WERI-Rb-1 (cell line): ENCODE results near the gene TLR2.

Experiments
- DNase-seq: peaks from one replicate; pipeline ENCODE4 v3.0.0-alpha.2; 2020
- H3K27ac ChIP-seq: fragments of 250-450 bp; sonication (Bioruptor Pico); 2 replicates; pipeline ENCODE4 v1.5.1; 2020; ENCODE audit warnings: mild to moderate bottlenecking, moderate library complexity
- H3K27me3 ChIP-seq: fragments of 250-450 bp; sonication (Bioruptor Pico); 2 replicates; pipeline ENCODE4 v1.5.1; 2021; ENCODE audit warnings: mild to moderate bottlenecking, low read depth, moderate library complexity; ENCODE audit not compliant: insufficient read depth, severe bottlenecking
- H3K36me3 ChIP-seq: fragments of 250-450 bp; sonication (Bioruptor Pico); 2 replicates; pipeline ENCODE4 v1.5.1; 2020; ENCODE audit warnings: mild to moderate bottlenecking, moderate library complexity
- H3K4me3 ChIP-seq: 2 replicates; pipeline ENCODE4 v1.5.1; 2011; ENCODE audit warnings: low read depth, mild to moderate bottlenecking, control low read depth, low read length
- H3K9me3 ChIP-seq: fragments of 250-450 bp; sonication (Bioruptor Pico); 2 replicates; pipeline ENCODE4 v1.5.1; 2021; ENCODE audit warnings: mild to moderate bottlenecking, moderate library complexity; ENCODE audit not compliant: severe bottlenecking
- TF ChIP-seq, protein P1 (sequence below): IDR thresholded peaks from 2 replicates; pipeline ENCODE4 v1.5.1; 2011; ENCODE audit warnings: low read depth, mild to moderate bottlenecking, control low read depth, inconsistent platforms, low read length

TLR2 gene

DNA sequence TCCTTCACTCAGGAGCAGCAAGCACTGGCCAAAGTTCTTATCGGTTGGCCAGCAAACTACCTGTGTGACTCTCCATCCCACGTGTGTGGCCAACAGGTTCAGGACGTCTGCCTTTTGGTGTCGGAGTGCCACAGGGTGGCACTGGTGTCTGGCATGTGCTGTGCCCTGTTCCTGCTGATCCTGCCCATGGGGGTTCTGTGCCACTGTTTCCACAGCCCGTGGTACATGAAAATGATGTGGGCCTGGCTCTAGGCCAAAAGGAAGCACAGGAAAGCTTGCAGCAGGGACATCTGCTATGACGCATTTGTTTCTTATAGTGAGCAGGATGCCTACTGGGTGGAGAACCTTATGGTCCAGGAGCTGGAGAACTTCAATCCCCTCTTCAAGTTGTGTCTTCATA, 4.6 kb upstream of the TLR2 start:
- peaks cover 40% of the 10 kb centered on the region for H3K27me3 ChIP-seq
- H3K4me3 ChIP-seq, result no peak overlapping the region
- TF ChIP-seq, protein P1, sequence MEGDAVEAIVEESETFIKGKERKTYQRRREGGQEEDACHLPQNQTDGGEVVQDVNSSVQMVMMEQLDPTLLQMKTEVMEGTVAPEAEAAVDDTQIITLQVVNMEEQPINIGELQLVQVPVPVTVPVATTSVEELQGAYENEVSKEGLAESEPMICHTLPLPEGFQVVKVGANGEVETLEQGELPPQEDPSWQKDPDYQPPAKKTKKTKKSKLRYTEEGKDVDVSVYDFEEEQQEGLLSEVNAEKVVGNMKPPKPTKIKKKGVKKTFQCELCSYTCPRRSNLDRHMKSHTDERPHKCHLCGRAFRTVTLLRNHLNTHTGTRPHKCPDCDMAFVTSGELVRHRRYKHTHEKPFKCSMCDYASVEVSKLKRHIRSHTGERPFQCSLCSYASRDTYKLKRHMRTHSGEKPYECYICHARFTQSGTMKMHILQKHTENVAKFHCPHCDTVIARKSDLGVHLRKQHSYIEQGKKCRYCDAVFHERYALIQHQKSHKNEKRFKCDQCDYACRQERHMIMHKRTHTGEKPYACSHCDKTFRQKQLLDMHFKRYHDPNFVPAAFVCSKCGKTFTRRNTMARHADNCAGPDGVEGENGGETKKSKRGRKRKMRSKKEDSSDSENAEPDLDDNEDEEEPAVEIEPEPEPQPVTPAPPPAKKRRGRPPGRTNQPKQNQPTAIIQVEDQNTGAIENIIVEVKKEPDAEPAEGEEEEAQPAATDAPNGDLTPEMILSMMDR, result no peak
- H3K36me3 ChIP-seq, result no peaks in the 10 kb centered on the region
- H3K27ac ChIP-seq, result no peak overlapping the region
- peaks cover 30% of the 10 kb centered on the region for H3K9me3 ChIP-seq
- DNase-seq, result no peak

DNA sequence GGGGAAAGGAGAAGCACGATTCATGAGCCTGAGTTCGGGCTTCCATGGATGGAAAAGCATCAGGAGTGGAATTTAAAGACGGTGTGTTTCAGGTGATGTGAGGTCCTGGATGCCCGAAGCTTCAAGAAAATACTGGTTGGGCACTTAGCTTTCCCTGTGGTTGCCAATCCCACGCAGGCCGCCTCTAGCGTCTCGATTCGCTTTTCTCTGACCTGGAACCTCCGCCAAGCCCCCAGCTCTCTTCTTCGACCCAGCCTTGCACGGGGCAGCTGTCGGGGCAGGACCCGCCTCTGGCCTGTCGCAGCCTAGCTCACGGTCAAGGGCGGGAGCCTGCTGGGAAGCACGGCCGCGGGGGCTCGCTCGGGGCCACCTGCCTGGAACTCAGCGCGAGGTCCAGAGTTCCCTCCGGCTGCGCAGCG, 308 bp upstream of the TLR2 start:
- Histone ChIP-seq H3K27me3 (peaks cover 42% of the 10 kb centered on the region), H3K4me3 (peak overlapping the region; percentile 45)

DNA sequence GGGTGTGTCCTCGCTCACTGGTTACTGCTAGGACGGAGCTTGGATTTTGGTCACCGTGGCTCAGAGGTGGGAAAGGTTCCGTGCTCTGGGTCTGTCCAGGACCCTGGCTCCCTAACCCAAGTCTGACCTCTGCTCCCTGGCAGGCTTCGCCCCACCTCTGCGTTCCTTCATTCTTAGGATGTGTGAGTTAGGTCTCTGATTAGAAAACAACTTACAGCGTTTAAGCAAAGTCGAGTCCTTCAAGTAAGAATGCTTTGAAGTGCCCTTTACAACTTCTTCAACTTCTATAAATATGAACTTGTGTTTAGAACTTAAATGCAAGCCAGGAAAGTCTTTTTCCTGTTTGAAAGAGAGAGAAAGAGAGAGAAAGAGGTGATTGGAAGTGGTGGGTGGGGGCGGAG, 891 bp downstream of the TLR2 start:
- peak overlapping the region; percentile 45 for H3K4me3 ChIP-seq
- H3K27me3 ChIP-seq, result peaks cover 40% of the 10 kb centered on the region
- DNase-seq, result no peak

More for the DNA sequence above, 308 bp upstream of the TLR2 start:
- Histone ChIP-seq H3K36me3 (no peaks in the 10 kb centered on the region), H3K9me3 (peaks cover 26% of the 10 kb centered on the region), H3K27ac (no peak overlapping the region)
- TF ChIP-seq, protein P1, result no peak
- no peak for DNase-seq

DNA sequence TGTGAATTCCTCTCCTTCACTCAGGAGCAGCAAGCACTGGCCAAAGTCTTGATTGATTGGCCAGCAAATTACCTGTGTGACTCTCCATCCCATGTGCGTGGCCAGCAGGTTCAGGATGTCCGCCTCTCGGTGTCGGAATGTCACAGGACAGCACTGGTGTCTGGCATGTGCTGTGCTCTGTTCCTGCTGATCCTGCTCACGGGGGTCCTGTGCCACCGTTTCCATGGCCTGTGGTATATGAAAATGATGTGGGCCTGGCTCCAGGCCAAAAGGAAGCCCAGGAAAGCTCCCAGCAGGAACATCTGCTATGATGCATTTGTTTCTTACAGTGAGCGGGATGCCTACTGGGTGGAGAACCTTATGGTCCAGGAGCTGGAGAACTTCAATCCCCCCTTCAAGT, 20.4 kb downstream of the TLR2 start:
- H3K27ac ChIP-seq, result no peak overlapping the region
- TF ChIP-seq, protein P1, result no peak
- no peak overlapping the region for H3K4me3 ChIP-seq
- H3K27me3 ChIP-seq, result no peaks in the 10 kb centered on the region
- H3K9me3 ChIP-seq, result no peaks in the 10 kb centered on the region
- DNase-seq, result no peak
- no peaks in the 10 kb centered on the region for H3K36me3 ChIP-seq

More for the DNA sequence above, 891 bp downstream of the TLR2 start:
- Histone ChIP-seq H3K36me3 (no peaks in the 10 kb centered on the region), H3K27ac (no peak overlapping the region), H3K9me3 (peaks cover 30% of the 10 kb centered on the region)
- TF ChIP-seq, protein P1, result no peak

DNA sequence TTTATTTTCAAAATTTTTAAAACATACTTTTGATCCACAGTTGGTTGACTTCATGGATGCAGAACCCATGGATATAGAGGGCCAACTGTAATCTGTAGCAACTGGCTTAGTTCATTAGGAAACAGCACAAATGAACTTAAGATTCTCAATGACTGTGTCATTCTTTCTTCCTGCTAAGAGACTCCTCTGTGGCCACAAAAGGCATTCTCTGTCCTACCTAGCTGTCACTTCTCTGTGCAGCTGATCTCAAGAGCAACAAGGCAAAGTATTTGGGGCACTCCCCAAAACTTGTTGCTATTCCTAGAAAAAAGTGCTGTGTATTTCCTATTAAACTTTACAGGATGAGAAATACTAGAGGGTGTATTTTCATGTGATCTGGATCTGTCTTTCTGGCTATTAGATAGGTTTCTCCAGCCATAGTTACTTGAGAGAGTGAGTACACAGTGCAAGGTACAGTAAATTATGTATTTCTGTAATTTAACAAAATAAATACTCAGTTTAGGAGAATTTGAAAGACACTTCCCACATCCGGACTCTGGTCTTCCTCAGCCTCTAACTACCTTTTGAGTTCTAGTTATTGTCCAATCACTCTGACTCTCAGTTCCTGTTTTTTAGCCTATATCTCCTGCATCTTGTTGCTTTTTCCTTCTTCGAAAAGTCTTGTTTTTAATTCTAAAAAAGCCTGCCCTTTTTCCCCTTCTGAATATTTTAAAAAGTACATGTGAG, 21.8 kb downstream of the TLR2 start:
- DNase-seq, result no peak
- no peak overlapping the region for H3K4me3 ChIP-seq
- no peak overlapping the region for H3K27ac ChIP-seq
- TF ChIP-seq, protein P1, result no peak
- H3K9me3 ChIP-seq, result no peaks in the 10 kb centered on the region
- H3K27me3 ChIP-seq, result no peaks in the 10 kb centered on the region
- no peaks in the 10 kb centered on the region for H3K36me3 ChIP-seq

DNA sequence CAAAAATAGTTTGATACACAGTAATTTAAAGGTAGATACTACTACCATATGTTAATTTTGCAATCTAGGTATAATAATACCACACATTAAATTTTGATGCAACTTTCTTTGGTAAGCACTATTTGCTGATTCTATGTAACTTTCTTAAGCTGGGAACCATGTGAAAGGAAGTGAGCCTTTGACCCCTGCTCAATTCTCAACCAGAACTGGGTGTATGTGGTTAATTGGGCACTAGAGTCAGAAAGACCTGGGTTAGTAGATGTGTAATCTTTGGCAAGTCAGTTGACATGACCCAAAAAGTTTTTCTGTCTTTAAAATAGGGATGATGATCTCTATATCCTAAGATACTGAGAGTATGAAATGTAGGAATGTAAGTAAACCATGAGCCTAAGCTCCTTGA, 22.4 kb downstream of the TLR2 start:
- TF ChIP-seq, protein P1, result no peak
- H3K27me3 ChIP-seq, result no peaks in the 10 kb centered on the region
- no peak for DNase-seq
- no peak overlapping the region for H3K27ac ChIP-seq
- no peaks in the 10 kb centered on the region for H3K36me3 ChIP-seq
- H3K9me3 ChIP-seq, result no peaks in the 10 kb centered on the region
- no peak overlapping the region for H3K4me3 ChIP-seq
